GM12865 (cell line): ENCODE measurements around the gene YWHAH.

Experiments used
- DNase-seq: peaks from one replicate; pipeline ENCODE4 v3.0.0; 2010; ENCODE audit warnings: low read depth
- H3K4me3 ChIP-seq: 2 replicates; pipeline ENCODE4 v1.5.1; 2011; ENCODE audit warnings: mild to moderate bottlenecking, low read depth, low read length, control low read depth
- CTCF ChIP-seq: IDR thresholded peaks from 2 replicates; pipeline ENCODE4 v1.5.1; 2011; ENCODE audit warnings: low read length, control low read depth, low read depth, inconsistent platforms; ENCODE audit not compliant: insufficient read depth; ENCODE audit errors: missing control alignments

The YWHAH gene

GRCh38 chr22:31901388-31902137, 42.8 kb upstream of the YWHAH start:
- no peak for DNase-seq
- no peak for TF ChIP-seq CTCF
- H3K4me3 ChIP-seq: no peak overlapping the region

- no peak for DNase-seq
- H3K4me3 ChIP-seq: no peak overlapping the region
- TF ChIP-seq CTCF: no peak
These were observed 39.7 kb upstream of the YWHAH start for GRCh38 chr22:31904651-31905050.

GRCh38 chr22:31905356-31905755, 39.0 kb upstream of the YWHAH start:
- no peak for DNase-seq
- no peak overlapping the region for H3K4me3 ChIP-seq
- no peak for TF ChIP-seq CTCF

GRCh38 chr22:31906086-31906485, 38.2 kb upstream of the YWHAH start:
- no peak for DNase-seq
- no peak overlapping the region for H3K4me3 ChIP-seq
- TF ChIP-seq CTCF: no peak

- no peak for TF ChIP-seq CTCF
- DNase-seq: no peak
- no peak overlapping the region for H3K4me3 ChIP-seq
These were observed 37.8 kb upstream of the YWHAH start for GRCh38 chr22:31906569-31906968.

GRCh38 chr22:31909977-31910376, 34.4 kb upstream of the YWHAH start:
- no peak for DNase-seq
- H3K4me3 ChIP-seq: no peak overlapping the region
- TF ChIP-seq CTCF: no peak
